ENCODE measurements around the gene CSKMT. TPM values are rescaled to one million over a fixed set of nuclear protein-coding genes. Genes with fewer than 3 reads are reported as not detected.

The CSKMT gene
- total RNA-seq (2014; rRNA removed; shearing (Covaris generic)), result 19.2 and 33.6 TPM in 2 replicates

DNA sequence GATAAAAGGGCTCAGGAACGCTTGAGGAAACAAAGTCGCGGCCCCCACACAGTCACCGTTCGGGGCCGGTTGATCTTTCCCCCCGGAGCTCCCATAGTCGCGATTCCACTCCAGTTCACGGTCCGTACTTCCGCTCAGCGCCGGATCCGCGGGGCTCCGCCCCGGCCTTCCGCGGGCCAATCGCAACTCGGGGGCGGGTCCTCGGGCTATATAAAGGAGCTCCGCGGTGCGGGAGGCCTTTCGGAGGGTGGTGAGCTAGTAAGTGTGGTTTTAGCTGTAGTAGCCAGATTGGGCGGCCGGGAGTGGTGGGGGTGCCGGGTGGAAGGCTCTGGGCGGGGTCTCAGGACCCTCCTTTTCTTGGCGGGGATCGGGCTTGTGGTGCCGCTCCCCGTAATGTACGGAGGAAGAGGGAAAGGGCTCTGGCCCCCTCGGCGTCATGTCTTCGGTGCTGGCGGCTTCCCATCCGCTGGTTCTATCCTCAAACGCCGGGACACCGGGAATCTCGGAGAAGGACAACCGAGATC lies at the start of gene CSKMT, which contains the start of gene C11orf98:
CSKMT (plus strand) TSS at position 238 of the 524 bp plus-strand sequence. CDS start 568 bp downstream, outside the sequence.
C11orf98 (minus strand) TSS at position 136 of the 524 bp plus-strand sequence; CDS start at position 95, 41 bp downstream.

DNA sequence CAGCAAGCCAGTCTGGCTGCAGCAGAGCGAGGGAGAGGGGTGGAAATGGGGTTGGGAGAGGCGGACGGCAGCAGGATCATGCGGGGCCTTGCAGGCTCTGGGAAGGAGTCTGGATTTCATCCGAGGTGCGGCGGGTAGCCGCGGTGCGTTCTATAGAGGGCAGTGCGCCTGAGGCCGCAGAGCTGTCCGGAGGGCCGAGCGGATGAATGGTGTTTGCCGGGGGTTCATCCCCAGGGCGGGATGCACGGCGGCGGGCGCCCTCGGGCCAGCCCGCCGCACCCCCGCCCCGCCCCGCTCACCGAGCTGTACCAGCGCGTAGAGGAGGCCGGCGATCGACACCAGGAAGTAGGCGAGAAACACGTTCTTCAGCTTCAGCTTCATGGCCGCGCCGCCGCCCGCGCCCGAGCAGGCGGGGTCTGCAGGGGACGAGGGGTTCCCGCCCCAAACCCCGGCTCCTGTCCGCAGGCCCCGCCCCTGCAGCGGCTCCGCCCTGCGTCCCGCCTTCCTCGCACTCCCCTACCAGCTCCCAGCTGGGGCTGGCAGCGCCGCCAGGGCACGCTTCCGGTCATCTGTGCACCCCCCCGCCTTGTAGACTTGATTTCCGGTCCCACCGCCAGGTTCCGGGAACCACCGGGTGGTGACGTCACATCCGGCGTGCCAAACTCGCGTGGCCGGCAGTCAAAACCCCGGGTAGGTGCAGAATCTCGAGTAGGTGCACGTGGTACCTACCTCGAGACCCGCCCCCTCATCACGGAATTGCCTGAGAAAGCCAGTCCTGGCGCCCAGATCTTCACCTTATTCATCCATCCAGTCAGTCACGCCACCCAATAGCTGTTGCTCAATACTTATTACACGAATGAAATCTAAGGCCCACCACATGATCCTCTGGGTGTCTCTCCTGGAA lies 43.3 kb upstream of the CSKMT start, which contains the start of gene B3GAT3:
B3GAT3 (minus strand) TSS at position 420 of the 904 bp plus-strand sequence; CDS start at position 381, 39 bp downstream.

GRCh38 chr11:62645946-62646824 lies 18.9 kb upstream of the CSKMT start, which contains the start of gene GANAB:
Gene GANAB, minus strand, starts transcription at chr11:62646613. Its CDS starts 14 bp downstream, at chr11:62646599.

DNA sequence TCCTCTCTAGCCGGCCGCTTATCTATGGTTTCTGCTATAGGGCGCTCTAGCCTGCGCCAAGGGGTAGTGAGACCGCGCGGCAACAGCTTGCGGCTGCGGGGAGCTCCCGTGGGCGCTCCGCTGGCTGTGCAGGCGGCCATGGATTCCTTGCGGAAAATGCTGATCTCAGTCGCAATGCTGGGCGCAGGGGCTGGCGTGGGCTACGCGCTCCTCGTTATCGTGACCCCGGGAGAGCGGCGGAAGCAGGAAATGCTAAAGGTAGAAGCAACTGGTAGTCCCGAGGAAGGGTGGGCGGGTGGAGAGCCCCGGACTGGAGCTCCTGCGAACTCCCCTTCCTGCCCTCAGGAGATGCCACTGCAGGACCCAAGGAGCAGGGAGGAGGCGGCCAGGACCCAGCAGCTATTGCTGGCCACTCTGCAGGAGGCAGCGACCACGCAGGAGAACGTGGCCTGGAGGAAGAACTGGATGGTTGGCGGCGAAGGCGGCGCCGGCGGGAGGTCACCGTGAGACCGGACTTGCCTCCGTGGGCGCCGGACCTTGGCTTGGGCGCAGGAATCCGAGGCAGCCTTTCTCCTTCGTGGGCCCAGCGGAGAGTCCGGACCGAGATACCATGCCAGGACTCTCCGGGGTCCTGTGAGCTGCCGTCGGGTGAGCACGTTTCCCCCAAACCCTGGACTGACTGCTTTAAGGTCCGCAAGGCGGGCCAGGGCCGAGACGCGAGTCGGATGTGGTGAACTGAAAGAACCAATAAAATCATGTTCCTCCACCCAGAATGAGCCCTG lies 6.7 kb downstream of the CSKMT start, which contains the start of the genes LBHD1 and UQCC3:
LBHD1 (minus strand) TSS at position 660 of the 782 bp plus-strand sequence. CDS start 2,236 bp downstream, outside the sequence.
UQCC3 (plus strand) TSS at position 66 of the 782 bp plus-strand sequence; CDS start at position 139, 73 bp downstream.

GRCh38 chr11:62678770-62679696 lies 13.9 kb downstream of the CSKMT start, which contains the start of gene UBXN1:
Gene UBXN1, minus strand, starts transcription at chr11:62679073. Its CDS starts 150 bp downstream, at chr11:62678923.

DNA sequence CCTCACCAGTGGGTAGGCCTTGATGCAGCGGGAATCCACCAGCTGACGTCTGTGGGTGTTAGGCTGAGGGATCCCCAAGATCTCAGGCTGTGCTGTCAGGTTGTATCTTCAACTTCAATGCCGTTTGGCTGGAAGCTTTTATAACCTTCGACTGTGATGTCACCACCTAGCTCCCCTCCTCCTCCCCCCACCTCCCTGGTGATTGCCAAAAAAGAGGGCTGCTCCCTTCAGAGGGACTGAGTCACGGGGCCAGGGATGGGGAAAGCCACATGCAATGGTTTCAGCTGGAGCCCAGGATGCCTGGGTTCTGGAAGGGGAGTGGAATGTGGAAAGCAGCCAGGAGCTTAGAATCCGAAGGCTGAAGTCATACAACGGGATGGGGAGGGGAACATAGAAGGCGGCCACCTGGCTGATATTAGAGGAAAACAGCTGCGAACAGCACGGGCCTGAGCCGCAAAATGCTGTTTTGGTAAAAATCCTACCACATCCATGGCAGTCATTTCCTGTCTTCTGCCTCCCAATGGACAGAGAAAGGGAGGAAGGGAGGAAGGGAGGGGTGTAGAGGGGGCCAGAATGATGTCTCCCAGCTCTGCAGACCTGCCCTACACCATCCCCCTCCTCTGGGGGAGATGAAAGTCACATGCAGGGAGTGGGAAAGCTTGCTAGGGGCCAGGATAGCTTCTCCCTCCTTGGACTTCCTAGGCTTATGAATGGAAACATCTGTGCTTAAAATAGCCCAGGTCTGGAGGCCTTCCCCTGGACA lies 24.5 kb downstream of the CSKMT start, which contains the start of gene LRRN4CL:
LRRN4CL (minus strand) TSS at position 110 of the 763 bp plus-strand sequence. CDS start 1,022 bp downstream, outside the sequence.

GRCh38 chr11:62707277-62707861 lies 42.3 kb downstream of the CSKMT start, which contains the start of the genes BSCL2 and GNG3:
Gene BSCL2, minus strand, starts transcription at chr11:62707424. Its CDS starts 229 bp downstream, at chr11:62707195.
Gene GNG3, plus strand, starts transcription at chr11:62707676. Its CDS starts 620 bp downstream, at chr11:62708296.

Small RNA genes within 50 kb of the gene (small RNA-seq; reads per million reads assigned to genes)
- not detected for gene SNORA57

Other genes starting within 250 kb of the CSKMT start
- not detected in 2 replicates for gene SCGB1A1, start 246.3 kb upstream of the CSKMT start, total RNA-seq (2014; rRNA removed; shearing (Covaris generic))
- 205 and 216 TPM in 2 replicates for gene AHNAK, start 118.5 kb upstream of the CSKMT start, total RNA-seq (2014; rRNA removed; shearing (Covaris generic))
- gene EEF1G, start 91.4 kb upstream of the CSKMT start, total RNA-seq (2014; rRNA removed; shearing (Covaris generic)), result 2,191 and 2,371 TPM in 2 replicates
- gene TUT1, start 73.8 kb upstream of the CSKMT start, total RNA-seq (2014; rRNA removed; shearing (Covaris generic)), result 18.9 and 28.1 TPM in 2 replicates
- 153 and 165 TPM in 2 replicates for gene MTA2, start 63.4 kb upstream of the CSKMT start, total RNA-seq (2014; rRNA removed; shearing (Covaris generic))
- gene EML3, start 52.5 kb upstream of the CSKMT start, total RNA-seq (2014; rRNA removed; shearing (Covaris generic)), result 41.0 and 43.7 TPM in 2 replicates
- gene ROM1, start 52.1 kb upstream of the CSKMT start, total RNA-seq (2014; rRNA removed; shearing (Covaris generic)), result 8.4 and 13.0 TPM in 2 replicates
- 84.1 and 103 TPM in 2 replicates for gene B3GAT3, start 43.3 kb upstream of the CSKMT start, total RNA-seq (2014; rRNA removed; shearing (Covaris generic))
- 234 and 237 TPM in 2 replicates for gene GANAB, start 18.7 kb upstream of the CSKMT start, total RNA-seq (2014; rRNA removed; shearing (Covaris generic))
- gene INTS5, start 12.0 kb upstream of the CSKMT start, total RNA-seq (2014; rRNA removed; shearing (Covaris generic)), result 21.1 and 24.6 TPM in 2 replicates
- 258 and 334 TPM in 2 replicates for gene C11orf98, start 102 bp upstream of the CSKMT start, total RNA-seq (2014; rRNA removed; shearing (Covaris generic))
- 27.7 and 35.5 TPM in 2 replicates for gene UQCC3, start 6.4 kb downstream of the CSKMT start, total RNA-seq (2014; rRNA removed; shearing (Covaris generic))
- gene LBHD1, start 7.0 kb downstream of the CSKMT start, total RNA-seq (2014; rRNA removed; shearing (Covaris generic)), result 9.0 and 13.3 TPM in 2 replicates
- 306 and 324 TPM in 2 replicates for gene UBXN1, start 13.8 kb downstream of the CSKMT start, total RNA-seq (2014; rRNA removed; shearing (Covaris generic))
- 0.21 and 0.23 TPM in 2 replicates for gene LRRN4CL, start 24.2 kb downstream of the CSKMT start, total RNA-seq (2014; rRNA removed; shearing (Covaris generic))
- 87.7 and 115 TPM in 2 replicates for gene BSCL2, start 42.1 kb downstream of the CSKMT start, total RNA-seq (2014; rRNA removed; shearing (Covaris generic))
- gene GNG3, start 42.4 kb downstream of the CSKMT start, total RNA-seq (2014; rRNA removed; shearing (Covaris generic)), result not detected in 2 replicates
- 13.6 and 14.1 TPM in 2 replicates for gene HNRNPUL2, start 62.1 kb downstream of the CSKMT start, total RNA-seq (2014; rRNA removed; shearing (Covaris generic))
- gene TTC9C, start 63.2 kb downstream of the CSKMT start, total RNA-seq (2014; rRNA removed; shearing (Covaris generic)), result 37.5 and 48.1 TPM in 2 replicates
- gene ZBTB3, start 88.8 kb downstream of the CSKMT start, total RNA-seq (2014; rRNA removed; shearing (Covaris generic)), result 5.0 and 6.7 TPM in 2 replicates
- gene POLR2G, start 96.3 kb downstream of the CSKMT start, total RNA-seq (2014; rRNA removed; shearing (Covaris generic)), result 143 and 148 TPM in 2 replicates
- gene TAF6L, start 106.1 kb downstream of the CSKMT start, total RNA-seq (2014; rRNA removed; shearing (Covaris generic)), result 33.0 and 39.5 TPM in 2 replicates
- gene TMEM179B, start 122.1 kb downstream of the CSKMT start, total RNA-seq (2014; rRNA removed; shearing (Covaris generic)), result 61.4 and 91.5 TPM in 2 replicates
- 47.6 and 57.5 TPM in 2 replicates for gene TMEM223, start 126.7 kb downstream of the CSKMT start, total RNA-seq (2014; rRNA removed; shearing (Covaris generic))
- gene NXF1, start 140.1 kb downstream of the CSKMT start, total RNA-seq (2014; rRNA removed; shearing (Covaris generic)), result 35.6 and 42.9 TPM in 2 replicates
- 33.8 and 38.8 TPM in 2 replicates for gene STX5, start 166.7 kb downstream of the CSKMT start, total RNA-seq (2014; rRNA removed; shearing (Covaris generic))
- 1.5 TPM in 1 of 2 replicates, not detected in the other for gene TEX54, start 167.5 kb downstream of the CSKMT start, total RNA-seq (2014; rRNA removed; shearing (Covaris generic))
- gene WDR74, start 174.3 kb downstream of the CSKMT start, total RNA-seq (2014; rRNA removed; shearing (Covaris generic)), result 204 and 215 TPM in 2 replicates
- gene SLC3A2, start 215.6 kb downstream of the CSKMT start, total RNA-seq (2014; rRNA removed; shearing (Covaris generic)), result 739 and 838 TPM in 2 replicates